Measurements from ENCODE around the gene FAM222A. TPM values are rescaled to one million over a fixed set of nuclear protein-coding genes. Genes with fewer than 3 reads are reported as not detected.

FAM222A gene
- polyA plus RNA-seq, 1 donor from 2014 or later: 8.5 TPM

GRCh38 chr12:109810954-109811623 is 97.5 kb downstream of the FAM222A start:
- no peak for TF ChIP-seq TAF1 (IDR thresholded peaks at IDR 0.05; ENCODE audit: low read depth)
- TF ChIP-seq CTCF (IDR thresholded peaks at IDR 0.05; ENCODE audit: poor library complexity, severe bottlenecking): no peak
- TF ChIP-seq RAD21 (conservative IDR thresholded peaks at IDR 0.05): no peak
- no peak for TF ChIP-seq EP300 (conservative IDR thresholded peaks at IDR 0.05; ENCODE audit: poor library complexity, severe bottlenecking)
- TF ChIP-seq SMC3 (conservative IDR thresholded peaks at IDR 0.05; ENCODE audit: poor library complexity): no peak
- TF ChIP-seq MXI1 (conservative IDR thresholded peaks at IDR 0.05; ENCODE audit: poor library complexity, severe bottlenecking): no peak
- TF ChIP-seq REST (IDR thresholded peaks at IDR 0.05; ENCODE audit: borderline replicate concordance): no peak
- no peak for TF ChIP-seq EZH2 (IDR thresholded peaks at IDR 0.05; ENCODE audit: borderline replicate concordance, insufficient read depth, low read length, poor library complexity, severe bottlenecking)
- no peak for TF ChIP-seq POLR2AphosphoS5 (IDR thresholded peaks at IDR 0.05)
- Histone ChIP-seq H3K27me3 (ENCODE audit: insufficient read depth, low read depth, low read length) (no peaks in the 10 kb centered on the region), H3K4me2 (ENCODE audit: low read length) (no peak overlapping the region), H3K4me3 (ENCODE audit: low read length) (no peak overlapping the region), H3K9me3 (ENCODE audit: low read length) (no peaks in the 10 kb centered on the region), H3K27ac (ENCODE audit: low read length) (no peak overlapping the region), H3K79me2 (replicated peaks; ENCODE audit: insufficient read depth, low read length) (no peaks in the 10 kb centered on the region), H3K36me3 (ENCODE audit: insufficient read depth, low read length) (no peaks in the 10 kb centered on the region), H3K9ac (ENCODE audit: low read length) (no peak overlapping the region), H2AFZ (ENCODE audit: low read depth, low read length) (no peak overlapping the region), H4K20me1 (ENCODE audit: insufficient read depth) (no peaks in the 10 kb centered on the region), H3F3A (ENCODE audit: insufficient read depth, low read length, poor library complexity, severe bottlenecking) (no peaks in the 10 kb centered on the region), H3K9me2 (ENCODE audit: insufficient read depth, low read length) (no peaks in the 10 kb centered on the region)

GRCh38 chr12:109811624-109811995 is 98.0 kb downstream of the FAM222A start:
- H4K20me1 ChIP-seq (ENCODE audit: insufficient read depth): no peaks in the 10 kb centered on the region
- no peak overlapping the region for H2AFZ ChIP-seq (ENCODE audit: low read depth, low read length)
- no peak for TF ChIP-seq SMC3 (conservative IDR thresholded peaks at IDR 0.05; ENCODE audit: poor library complexity)
- no peak for TF ChIP-seq TAF1 (IDR thresholded peaks at IDR 0.05; ENCODE audit: low read depth)
- H3K9me2 ChIP-seq (ENCODE audit: insufficient read depth, low read length): no peaks in the 10 kb centered on the region
- no peak overlapping the region for H3K9ac ChIP-seq (ENCODE audit: low read length)
- no peak overlapping the region for H3K27ac ChIP-seq (ENCODE audit: low read length)
- H3F3A ChIP-seq (ENCODE audit: insufficient read depth, low read length, poor library complexity, severe bottlenecking): no peaks in the 10 kb centered on the region
- no peaks in the 10 kb centered on the region for H3K36me3 ChIP-seq (ENCODE audit: insufficient read depth, low read length)
- H3K79me2 ChIP-seq (replicated peaks; ENCODE audit: insufficient read depth, low read length): no peaks in the 10 kb centered on the region
- H3K27me3 ChIP-seq (ENCODE audit: insufficient read depth, low read depth, low read length): no peaks in the 10 kb centered on the region
- H3K9me3 ChIP-seq (ENCODE audit: low read length): no peaks in the 10 kb centered on the region
- no peak overlapping the region for H3K4me2 ChIP-seq (ENCODE audit: low read length)
- no peak overlapping the region for H3K4me3 ChIP-seq (ENCODE audit: low read length)

Data from neural cell (in vitro differentiated cells).